Liver (tissue), 9 donors: ENCODE measurements around the gene KLF11. TPM values are rescaled to one million over a fixed set of nuclear protein-coding genes. Genes with fewer than 3 reads are reported as not detected.

Experiments used
- DNase-seq: peaks from one replicate; pipeline ENCODE4 v3.0.0-alpha.2; 2017; ENCODE audit warnings: low spot score
- H3K27ac ChIP-seq, 2 donors: one replicate each; pipeline ENCODE4 v1.7.0; 2013; ENCODE audit warnings: inconsistent platforms in 2 of 2, low read length in 2 of 2, control low read depth in 1 of 2, low read depth in 1 of 2, mild to moderate bottlenecking in 1 of 2
- H3K27me3 ChIP-seq, 4 donors: one replicate each; pipeline versions ENCODE4 v1.6.1 to v1.7.0; 2013; ENCODE audit warnings: low read length in 3 of 4, inconsistent platforms in 1 of 4, mild to moderate bottlenecking in 1 of 4, moderate library complexity in 1 of 4; ENCODE audit not compliant: control insufficient read depth in 4 of 4, insufficient read depth in 4 of 4
- H3K36me3 ChIP-seq, 4 donors: one replicate each; pipeline versions ENCODE4 v1.6.1 to v1.7.0; 2013; ENCODE audit warnings: low read length in 3 of 4, mild to moderate bottlenecking in 3 of 4, low read depth in 1 of 4, moderate library complexity in 1 of 4; ENCODE audit not compliant: control insufficient read depth in 4 of 4, insufficient read depth in 3 of 4
- H3K4me1 ChIP-seq, 4 donors: one replicate each; pipeline versions ENCODE4 v1.6.1 to v1.7.0; 2013; ENCODE audit warnings: low read length in 3 of 4, mild to moderate bottlenecking in 3 of 4, moderate library complexity in 1 of 4; ENCODE audit not compliant: control insufficient read depth in 4 of 4, insufficient read depth in 4 of 4
- H3K4me3 ChIP-seq, 3 donors: one replicate each; pipeline versions ENCODE4 v1.6.1 to v1.7.0; 2013; ENCODE audit warnings: low read length in 3 of 3, control low read depth in 1 of 3, low read depth in 1 of 3, mild to moderate bottlenecking in 1 of 3
- H3K9ac ChIP-seq, 2 donors: one replicate each; pipeline ENCODE4 v1.7.0; 2013; ENCODE audit warnings: low read length in 2 of 2, mild to moderate bottlenecking in 2 of 2, moderate library complexity in 2 of 2, control low read depth in 1 of 2, low read depth in 1 of 2
- H3K9me3 ChIP-seq, 4 donors: one replicate each; pipeline versions ENCODE4 v1.6.1 to v1.7.0; 2013; ENCODE audit warnings: low read length in 3 of 4; ENCODE audit not compliant: control insufficient read depth in 4 of 4
- EGR1 ChIP-seq, 2 donors: IDR thresholded peaks; 2 replicates each; pipeline ENCODE4 v1.6.1; 2016 to 2018; ENCODE audit warnings: antibody characterized with exemption in 2 of 2, low read depth in 2 of 2
- FOXA1 ChIP-seq: IDR thresholded peaks from 2 replicates; pipeline ENCODE4 v1.6.1; 2016; ENCODE audit warnings: antibody characterized with exemption
- FOXA2 ChIP-seq: IDR thresholded peaks from 2 replicates; pipeline ENCODE4 v1.6.1; 2016; ENCODE audit warnings: antibody characterized with exemption
- GABPA ChIP-seq, 2 donors: IDR thresholded peaks in 1 of 2; conservative IDR thresholded peaks in 1 of 2; 2 replicates each; pipeline ENCODE4 v1.6.1; 2016; ENCODE audit warnings: antibody characterized with exemption in 2 of 2, mild to moderate bottlenecking in 1 of 2, moderate library complexity in 1 of 2
- HNF4A ChIP-seq, 2 donors: conservative IDR thresholded peaks; 2 replicates each; pipeline ENCODE4 v1.6.1; 2016; ENCODE audit warnings: antibody characterized with exemption in 2 of 2, mild to moderate bottlenecking in 2 of 2
- HNF4G ChIP-seq: IDR thresholded peaks from 2 replicates; pipeline ENCODE4 v1.6.1; 2016; ENCODE audit warnings: antibody characterized with exemption
- JUND ChIP-seq, 2 donors: IDR thresholded peaks; 2 replicates each; pipeline ENCODE4 v1.6.1; 2016; ENCODE audit warnings: antibody characterized with exemption in 2 of 2
- MAX ChIP-seq: IDR thresholded peaks from 2 replicates; pipeline ENCODE4 v1.6.1; 2016; ENCODE audit warnings: antibody characterized with exemption
- NR2F2 ChIP-seq: IDR thresholded peaks from 2 replicates; pipeline ENCODE4 v1.6.1; 2016; ENCODE audit warnings: antibody characterized with exemption
- RAD21 ChIP-seq, 2 donors: IDR thresholded peaks; 2 replicates each; pipeline ENCODE4 v1.6.1; 2016; ENCODE audit warnings: antibody characterized with exemption in 2 of 2, mild to moderate bottlenecking in 2 of 2
- RXRA ChIP-seq, 2 donors: IDR thresholded peaks; 2 replicates each; pipeline ENCODE4 v1.6.1; 2017 to 2018; ENCODE audit warnings: antibody characterized with exemption in 2 of 2, mild to moderate bottlenecking in 1 of 2
- SP1 ChIP-seq: IDR thresholded peaks from 2 replicates; pipeline ENCODE4 v1.6.1; 2018; ENCODE audit warnings: antibody characterized with exemption, mild to moderate bottlenecking
- TAF1 ChIP-seq: conservative IDR thresholded peaks from 2 replicates; pipeline ENCODE4 v1.6.1; 2016; ENCODE audit warnings: antibody characterized with exemption, mild to moderate bottlenecking
- YY1 ChIP-seq: IDR thresholded peaks from 2 replicates; pipeline ENCODE4 v1.6.1; 2016; ENCODE audit warnings: antibody characterized with exemption, mild to moderate bottlenecking
- WGBS: extraction: QIAGEN DNeasy Blood & Tissue Kit; methylation state at CpG from one replicate; pipeline ENCODE4 v1.1.7; 2013; 5-methylcytosine and 5-hydroxymethylcytosine counted together
- polyA plus RNA-seq, 2 donors: library from polyadenylated mRNA; stranded (reverse) in 1 of 2; unstranded in 1 of 2; fragments of 200-250 nt in 1 of 2; fragments of >200 nt in 1 of 2; fragmentation: Nextera tagmentation in 1 of 2; extraction: Ambion mirVana in 1 of 2; gene quantifications; one replicate each; pipeline versions ENCODE4 v1.2.1 to v1.2.3, GENCODE V29; 2013 to 2015
- total RNA-seq, 2 donors: library from RNA; depleted of rRNA; stranded (reverse); fragments of >200 nt; gene quantifications; one replicate each; pipeline ENCODE4 v1.2.3, GENCODE V29; 2014
- TF ChIP-seq, protein P1 (sequence below): fragments of 150-350 bp; IDR thresholded peaks from 2 replicates; pipeline ENCODE4 v1.5.1; 2017; ENCODE audit warnings: improper control_type of control experiment, low read depth, low read length; ENCODE audit not compliant: missing input control
- TF ChIP-seq, protein P2 (sequence below): IDR thresholded peaks from 2 replicates; pipeline ENCODE4 v1.6.1; 2016; ENCODE audit warnings: antibody characterized with exemption
- TF ChIP-seq, protein P3 (sequence below): IDR thresholded peaks from 2 replicates; pipeline ENCODE4 v1.6.1; 2016; ENCODE audit warnings: antibody characterized with exemption
- TF ChIP-seq, protein P4 (sequence below): IDR thresholded peaks from 2 replicates; pipeline ENCODE4 v1.6.1; 2016; ENCODE audit warnings: antibody characterized with exemption, mild to moderate bottlenecking
- donor health status: healthy.
- donor health status: healthy.
- donor health status: healthy.
- donor health status: healthy.
- donor health status: healthy.

Gene KLF11
- total and polyA plus RNA-seq, 4 donors: 10.5 to 43.0 (median 14.5) TPM

DNA sequence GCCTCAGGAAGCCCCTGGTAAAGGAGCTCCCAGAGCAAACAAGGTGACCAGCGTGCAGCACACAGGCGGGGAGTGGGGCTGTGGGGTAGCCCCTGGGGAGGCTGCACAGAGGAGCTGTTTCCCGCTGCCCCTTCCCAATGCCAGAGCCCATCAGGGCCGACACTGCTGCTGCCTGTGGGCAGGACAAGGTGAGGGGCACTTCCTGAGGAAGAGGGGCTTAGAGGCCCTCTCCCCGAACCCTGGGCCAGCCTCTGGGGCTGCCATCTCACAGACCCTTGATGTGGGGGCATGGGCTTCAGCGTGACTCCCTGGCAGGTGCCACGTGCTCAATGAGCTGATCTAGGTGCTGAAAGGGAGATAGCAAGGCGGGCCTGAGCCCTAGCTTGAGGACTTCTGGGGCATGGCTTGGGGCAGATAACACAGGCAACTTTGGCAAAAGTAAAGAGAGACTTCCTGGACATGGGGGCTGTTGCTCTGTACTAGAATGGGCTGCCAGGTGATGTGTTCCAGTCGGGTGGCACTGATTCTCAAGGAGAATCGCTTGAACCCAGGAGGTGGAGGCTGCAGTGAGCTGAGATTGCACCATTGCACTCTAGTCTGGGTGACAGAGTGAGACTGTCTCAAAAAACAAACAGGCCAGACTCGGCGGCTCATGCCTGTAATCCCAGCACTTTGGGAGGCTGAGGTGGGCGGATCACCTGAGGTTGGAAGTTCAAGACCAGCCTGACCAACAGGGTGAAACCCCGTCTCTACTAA, 9.9 kb upstream of the KLF11 start:
- TF ChIP-seq RAD21 (IDR thresholded peaks at IDR 0.05) (no peak), JUND (IDR thresholded peaks at IDR 0.05) (no peak), GABPA (IDR thresholded peaks at IDR 0.05 in 1 of 2, conservative IDR thresholded peaks at IDR 0.05 in 1 of 2) (no peak), EGR1 (IDR thresholded peaks at IDR 0.05; ENCODE audit: low read depth in 2 of 2) (no peak), HNF4G (no peak)
- peaks cover 8 to 25% (median 21%) of the 10 kb centered on the region in 4 donors for H3K4me1 ChIP-seq

DNA sequence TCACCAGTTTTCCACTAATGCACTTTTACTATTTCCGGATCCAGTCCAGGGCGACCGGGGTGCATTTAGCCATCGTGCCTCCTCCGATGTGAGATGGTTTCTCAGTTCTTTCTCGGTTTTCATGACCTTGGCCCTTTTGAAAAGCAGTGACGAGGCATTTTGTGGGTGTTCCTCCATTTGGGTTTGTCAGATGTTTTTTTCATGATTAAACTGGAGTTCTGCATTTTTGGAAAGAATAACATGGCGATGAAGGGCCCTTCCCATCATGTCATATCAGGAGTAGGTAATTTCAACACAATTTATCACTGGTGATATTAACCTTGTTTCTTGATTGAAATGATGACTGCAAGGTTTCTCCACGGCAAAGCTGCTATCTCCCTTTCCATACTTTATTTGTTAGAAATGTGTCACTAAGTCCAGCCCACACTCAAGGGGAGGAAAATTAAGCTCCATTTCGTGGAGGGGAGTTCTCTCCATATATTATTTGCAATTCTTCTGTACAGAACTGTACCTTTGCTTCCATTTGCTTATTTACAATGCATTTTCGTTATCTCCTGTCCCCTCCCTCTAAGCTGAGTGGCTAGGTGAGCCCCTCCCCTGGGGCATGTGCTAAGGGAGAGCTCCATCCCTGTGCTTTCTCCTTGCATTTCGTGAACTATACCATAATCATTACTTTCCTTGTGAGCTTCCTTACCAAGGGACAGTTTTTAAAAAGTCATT, 8.9 kb upstream of the KLF11 start:
- no peak overlapping the region for H3K4me3 ChIP-seq
- H3K4me1 ChIP-seq: peaks cover 8 to 25% (median 21%) of the 10 kb centered on the region in 4 donors
- DNase-seq: no peak

More for the DNA sequence above, 9.9 kb upstream of the KLF11 start:
- Histone ChIP-seq H3K9me3 (no peaks in the 10 kb centered on the region), H3K36me3 (no peaks in the 10 kb centered on the region), H3K27ac (no peak overlapping the region), H3K27me3 (no peaks in the 10 kb centered on the region), H3K4me3 (no peak overlapping the region), H3K9ac (no peak overlapping the region)
- WGBS: 89% methylated on average over 14 of the region's 14 CpGs
- DNase-seq: no peak

More for the DNA sequence above, 8.9 kb upstream of the KLF11 start:
- Histone ChIP-seq H3K9me3 (no peaks in the 10 kb centered on the region), H3K27ac (no peak overlapping the region), H3K27me3 (no peaks in the 10 kb centered on the region), H3K36me3 (no peaks in the 10 kb centered on the region), H3K9ac (no peak overlapping the region)
- TF ChIP-seq, protein P1, sequence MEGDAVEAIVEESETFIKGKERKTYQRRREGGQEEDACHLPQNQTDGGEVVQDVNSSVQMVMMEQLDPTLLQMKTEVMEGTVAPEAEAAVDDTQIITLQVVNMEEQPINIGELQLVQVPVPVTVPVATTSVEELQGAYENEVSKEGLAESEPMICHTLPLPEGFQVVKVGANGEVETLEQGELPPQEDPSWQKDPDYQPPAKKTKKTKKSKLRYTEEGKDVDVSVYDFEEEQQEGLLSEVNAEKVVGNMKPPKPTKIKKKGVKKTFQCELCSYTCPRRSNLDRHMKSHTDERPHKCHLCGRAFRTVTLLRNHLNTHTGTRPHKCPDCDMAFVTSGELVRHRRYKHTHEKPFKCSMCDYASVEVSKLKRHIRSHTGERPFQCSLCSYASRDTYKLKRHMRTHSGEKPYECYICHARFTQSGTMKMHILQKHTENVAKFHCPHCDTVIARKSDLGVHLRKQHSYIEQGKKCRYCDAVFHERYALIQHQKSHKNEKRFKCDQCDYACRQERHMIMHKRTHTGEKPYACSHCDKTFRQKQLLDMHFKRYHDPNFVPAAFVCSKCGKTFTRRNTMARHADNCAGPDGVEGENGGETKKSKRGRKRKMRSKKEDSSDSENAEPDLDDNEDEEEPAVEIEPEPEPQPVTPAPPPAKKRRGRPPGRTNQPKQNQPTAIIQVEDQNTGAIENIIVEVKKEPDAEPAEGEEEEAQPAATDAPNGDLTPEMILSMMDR: no peak
- TF ChIP-seq HNF4G (no peak), HNF4A (conservative IDR thresholded peaks at IDR 0.05) (no peak), EGR1 (IDR thresholded peaks at IDR 0.05; ENCODE audit: low read depth in 2 of 2) (no peak), SP1 (no peak), FOXA1 (no peak), YY1 (no peak), RXRA (IDR thresholded peaks at IDR 0.05) (no peak), MAX (no peak), RAD21 (IDR thresholded peaks at IDR 0.05) (no peak), TAF1 (no peak), NR2F2 (no peak), GABPA (IDR thresholded peaks at IDR 0.05 in 1 of 2, conservative IDR thresholded peaks at IDR 0.05 in 1 of 2) (no peak), FOXA2 (no peak)
- TF ChIP-seq, protein P2, sequence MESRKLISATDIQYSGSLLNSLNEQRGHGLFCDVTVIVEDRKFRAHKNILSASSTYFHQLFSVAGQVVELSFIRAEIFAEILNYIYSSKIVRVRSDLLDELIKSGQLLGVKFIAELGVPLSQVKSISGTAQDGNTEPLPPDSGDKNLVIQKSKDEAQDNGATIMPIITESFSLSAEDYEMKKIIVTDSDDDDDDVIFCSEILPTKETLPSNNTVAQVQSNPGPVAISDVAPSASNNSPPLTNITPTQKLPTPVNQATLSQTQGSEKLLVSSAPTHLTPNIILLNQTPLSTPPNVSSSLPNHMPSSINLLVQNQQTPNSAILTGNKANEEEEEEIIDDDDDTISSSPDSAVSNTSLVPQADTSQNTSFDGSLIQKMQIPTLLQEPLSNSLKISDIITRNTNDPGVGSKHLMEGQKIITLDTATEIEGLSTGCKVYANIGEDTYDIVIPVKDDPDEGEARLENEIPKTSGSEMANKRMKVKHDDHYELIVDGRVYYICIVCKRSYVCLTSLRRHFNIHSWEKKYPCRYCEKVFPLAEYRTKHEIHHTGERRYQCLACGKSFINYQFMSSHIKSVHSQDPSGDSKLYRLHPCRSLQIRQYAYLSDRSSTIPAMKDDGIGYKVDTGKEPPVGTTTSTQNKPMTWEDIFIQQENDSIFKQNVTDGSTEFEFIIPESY: no peak
- TF ChIP-seq, protein P3, sequence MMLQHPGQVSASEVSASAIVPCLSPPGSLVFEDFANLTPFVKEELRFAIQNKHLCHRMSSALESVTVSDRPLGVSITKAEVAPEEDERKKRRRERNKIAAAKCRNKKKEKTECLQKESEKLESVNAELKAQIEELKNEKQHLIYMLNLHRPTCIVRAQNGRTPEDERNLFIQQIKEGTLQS: no peak
- TF ChIP-seq, protein P4, sequence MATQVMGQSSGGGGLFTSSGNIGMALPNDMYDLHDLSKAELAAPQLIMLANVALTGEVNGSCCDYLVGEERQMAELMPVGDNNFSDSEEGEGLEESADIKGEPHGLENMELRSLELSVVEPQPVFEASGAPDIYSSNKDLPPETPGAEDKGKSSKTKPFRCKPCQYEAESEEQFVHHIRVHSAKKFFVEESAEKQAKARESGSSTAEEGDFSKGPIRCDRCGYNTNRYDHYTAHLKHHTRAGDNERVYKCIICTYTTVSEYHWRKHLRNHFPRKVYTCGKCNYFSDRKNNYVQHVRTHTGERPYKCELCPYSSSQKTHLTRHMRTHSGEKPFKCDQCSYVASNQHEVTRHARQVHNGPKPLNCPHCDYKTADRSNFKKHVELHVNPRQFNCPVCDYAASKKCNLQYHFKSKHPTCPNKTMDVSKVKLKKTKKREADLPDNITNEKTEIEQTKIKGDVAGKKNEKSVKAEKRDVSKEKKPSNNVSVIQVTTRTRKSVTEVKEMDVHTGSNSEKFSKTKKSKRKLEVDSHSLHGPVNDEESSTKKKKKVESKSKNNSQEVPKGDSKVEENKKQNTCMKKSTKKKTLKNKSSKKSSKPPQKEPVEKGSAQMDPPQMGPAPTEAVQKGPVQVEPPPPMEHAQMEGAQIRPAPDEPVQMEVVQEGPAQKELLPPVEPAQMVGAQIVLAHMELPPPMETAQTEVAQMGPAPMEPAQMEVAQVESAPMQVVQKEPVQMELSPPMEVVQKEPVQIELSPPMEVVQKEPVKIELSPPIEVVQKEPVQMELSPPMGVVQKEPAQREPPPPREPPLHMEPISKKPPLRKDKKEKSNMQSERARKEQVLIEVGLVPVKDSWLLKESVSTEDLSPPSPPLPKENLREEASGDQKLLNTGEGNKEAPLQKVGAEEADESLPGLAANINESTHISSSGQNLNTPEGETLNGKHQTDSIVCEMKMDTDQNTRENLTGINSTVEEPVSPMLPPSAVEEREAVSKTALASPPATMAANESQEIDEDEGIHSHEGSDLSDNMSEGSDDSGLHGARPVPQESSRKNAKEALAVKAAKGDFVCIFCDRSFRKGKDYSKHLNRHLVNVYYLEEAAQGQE: no peak
- 86% methylated on average over 12 of the region's 12 CpGs for WGBS
